OCI-LY3 (cell line): ENCODE data around the gene ZNF677.
A peak's percentile ranks its signal among the peaks of the same experiment; 100 is the strongest.
"Not testable (repeated sequence)": the region's sequence is repeated elsewhere in the genome, so short reads cannot be mapped to it uniquely, and the experiment has no call there.

Experiments
- H2AFZ ChIP-seq: fragments of 200-600, 300-600 bp; shearing (Covaris generic); 2 replicates; pipeline ENCODE4 v1.6.0; 2014; ENCODE audit warnings: antibody characterized with exemption, low read depth, low read length
- H3K27ac ChIP-seq: fragments of 200-600, 300-600 bp; sonication (generic); 2 replicates; pipeline ENCODE4 v1.5.1; 2014; ENCODE audit warnings: mild to moderate bottlenecking, low read length, moderate library complexity, mixed read lengths
- H3K27me3 ChIP-seq: fragments of 200-600, 300-600 bp; sonication (generic); 2 replicates; pipeline ENCODE4 v1.6.1; 2014; ENCODE audit warnings: low read depth, low read length, mixed read lengths
- H3K36me3 ChIP-seq: fragments of 200-600, 300-600 bp; sonication (generic); replicated peaks from 2 replicates; pipeline ENCODE3; 2014; ENCODE audit warnings: low read depth, low read length, mixed read lengths
- H3K4me1 ChIP-seq: fragments of 300-600, 200-600 bp; sonication (generic); 2 replicates; pipeline ENCODE4 v1.6.1; 2014; ENCODE audit warnings: low read length, mixed read lengths
- H3K4me2 ChIP-seq: fragments of 200-600, 300-600 bp; sonication (generic); 2 replicates; pipeline ENCODE4 v1.6.1; 2014; ENCODE audit warnings: low read length, mixed read lengths
- H3K4me3 ChIP-seq: fragments of 300-600, 200-600 bp; sonication (generic); 2 replicates; pipeline ENCODE4 v1.5.1; 2014; ENCODE audit warnings: antibody characterized with exemption, mild to moderate bottlenecking, low read length, moderate library complexity
- H3K79me2 ChIP-seq: fragments of 300-600, 200-600 bp; shearing (Covaris generic); 2 replicates; pipeline ENCODE4 v1.6.1; 2014; ENCODE audit warnings: mild to moderate bottlenecking, low read length, mixed read lengths
- H3K9ac ChIP-seq: fragments of 300-600, 200-600 bp; shearing (Covaris generic); 2 replicates; pipeline ENCODE4 v1.6.0; 2014; ENCODE audit warnings: mild to moderate bottlenecking, low read length, moderate library complexity
- H3K9me3 ChIP-seq: fragments of 200-600, 300-600 bp; shearing (Covaris generic); 2 replicates; pipeline ENCODE4 v1.6.1; 2014; ENCODE audit warnings: low read length, mixed read lengths; ENCODE audit not compliant: insufficient read depth
- H4K20me1 ChIP-seq: fragments of 200-600, 300-600 bp; sonication (generic); 2 replicates; pipeline ENCODE4 v1.6.1; 2016; ENCODE audit warnings: low read length, mixed read lengths; ENCODE audit not compliant: insufficient read depth
- EZH2phosphoT487 ChIP-seq: fragments of 200-600 bp; shearing (Covaris generic); IDR thresholded peaks from 2 replicates; pipeline ENCODE4 v1.6.1; 2018; ENCODE audit warnings: antibody characterized with exemption, mixed run types, low read depth
- TF ChIP-seq, protein P1 (sequence below): fragments of 200-600, 300-600 bp; sonication (generic); IDR thresholded peaks from 2 replicates; pipeline ENCODE4 v1.5.1; 2014; ENCODE audit warnings: antibody characterized with exemption, low read length, low read depth

ZNF677 gene

DNA sequence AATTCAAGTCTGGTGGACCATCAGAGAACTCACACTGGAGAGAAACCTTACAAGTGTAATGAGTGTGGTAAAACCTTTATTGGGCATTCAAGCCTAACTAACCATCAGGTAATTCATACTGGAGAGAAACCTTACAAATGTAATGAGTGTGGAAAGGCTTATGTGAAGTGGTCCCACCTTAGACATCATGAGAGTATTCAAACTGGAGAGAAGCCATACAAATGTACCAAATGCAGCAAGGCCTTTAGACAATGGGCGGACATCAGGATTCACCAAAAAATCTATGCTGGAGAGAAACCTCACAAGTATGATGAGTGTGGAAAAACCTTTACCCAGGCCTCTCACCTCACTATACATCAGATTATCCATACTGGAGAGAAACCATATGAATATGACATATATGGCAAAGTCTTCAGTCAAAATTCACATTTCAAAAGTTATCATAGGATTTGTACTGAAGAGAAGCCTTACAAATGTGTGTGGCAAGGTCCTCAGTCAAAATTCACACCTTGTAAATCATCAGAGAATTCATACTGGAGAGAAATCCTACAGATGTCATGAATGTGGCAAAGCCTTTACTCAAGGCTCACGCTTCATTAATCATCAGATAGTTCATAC is 41.9 kb downstream of the ZNF677 start:
- Histone ChIP-seq H3K4me1 (no peaks in the 10 kb centered on the region), H3K9ac (no peak overlapping the region), H3K4me3 (no peak overlapping the region), H4K20me1 (no peaks in the 10 kb centered on the region), H3K79me2 (no peaks in the 10 kb centered on the region), H3K4me2 (no peak overlapping the region), H3K27ac (no peak overlapping the region), H3K9me3 (peaks cover 45% of the 10 kb centered on the region), H3K27me3 (no peaks in the 10 kb centered on the region), H3K36me3 (no peaks in the 10 kb centered on the region), H2AFZ (no peak overlapping the region)
- TF ChIP-seq EZH2phosphoT487: no peak
- TF ChIP-seq, protein P1, sequence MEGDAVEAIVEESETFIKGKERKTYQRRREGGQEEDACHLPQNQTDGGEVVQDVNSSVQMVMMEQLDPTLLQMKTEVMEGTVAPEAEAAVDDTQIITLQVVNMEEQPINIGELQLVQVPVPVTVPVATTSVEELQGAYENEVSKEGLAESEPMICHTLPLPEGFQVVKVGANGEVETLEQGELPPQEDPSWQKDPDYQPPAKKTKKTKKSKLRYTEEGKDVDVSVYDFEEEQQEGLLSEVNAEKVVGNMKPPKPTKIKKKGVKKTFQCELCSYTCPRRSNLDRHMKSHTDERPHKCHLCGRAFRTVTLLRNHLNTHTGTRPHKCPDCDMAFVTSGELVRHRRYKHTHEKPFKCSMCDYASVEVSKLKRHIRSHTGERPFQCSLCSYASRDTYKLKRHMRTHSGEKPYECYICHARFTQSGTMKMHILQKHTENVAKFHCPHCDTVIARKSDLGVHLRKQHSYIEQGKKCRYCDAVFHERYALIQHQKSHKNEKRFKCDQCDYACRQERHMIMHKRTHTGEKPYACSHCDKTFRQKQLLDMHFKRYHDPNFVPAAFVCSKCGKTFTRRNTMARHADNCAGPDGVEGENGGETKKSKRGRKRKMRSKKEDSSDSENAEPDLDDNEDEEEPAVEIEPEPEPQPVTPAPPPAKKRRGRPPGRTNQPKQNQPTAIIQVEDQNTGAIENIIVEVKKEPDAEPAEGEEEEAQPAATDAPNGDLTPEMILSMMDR: no peak

- not testable (repeated sequence) for H3K36me3 ChIP-seq, H3K4me1 ChIP-seq, H3K9ac ChIP-seq, H4K20me1 ChIP-seq, H3K4me3 ChIP-seq, H3K27me3 ChIP-seq, H3K79me2 ChIP-seq, H3K4me2 ChIP-seq, H3K27ac ChIP-seq, H2AFZ ChIP-seq
- peaks cover 43% of the 10 kb centered on the region for H3K9me3 ChIP-seq
These were observed 43.1 kb downstream of the ZNF677 start for GRCh38 chr19:53211554-53211953.

- Histone ChIP-seq H3K36me3 (no peaks in the 10 kb centered on the region), H3K9ac (peak overlapping the region; percentile 49; the same call in 1 of the 2 replicates), H2AFZ (0 out of 2 replicates have a peak overlapping the region, but pooled peaks have one; percentile 55), H3K79me2 (no peaks in the 10 kb centered on the region), H4K20me1 (no peaks in the 10 kb centered on the region), H3K27me3 (no peaks in the 10 kb centered on the region), H3K27ac (no peak overlapping the region), H3K4me1 (no peaks in the 10 kb centered on the region), H3K9me3 (peaks cover 9% of the 10 kb centered on the region; the same call in 1 of the 2 replicates), H3K4me2 (peak overlapping the region; percentile 34), H3K4me3 (peak overlapping the region; percentile 82)
- TF ChIP-seq EZH2phosphoT487: no peak
- TF ChIP-seq, protein P1: no peak
These were observed 57.8 kb downstream of the ZNF677 start for GRCh38 chr19:53196777-53197396.

- Histone ChIP-seq H3K27me3 (no peaks in the 10 kb centered on the region), H3K27ac (no peak overlapping the region), H3K9me3 (peaks cover 9% of the 10 kb centered on the region; the same call in 1 of the 2 replicates), H3K36me3 (peaks cover 5% of the 10 kb centered on the region), H3K4me3 (no peak overlapping the region), H4K20me1 (no peaks in the 10 kb centered on the region), H3K79me2 (no peaks in the 10 kb centered on the region), H2AFZ (no peak overlapping the region), H3K4me1 (no peaks in the 10 kb centered on the region), H3K4me2 (no peak overlapping the region), H3K9ac (no peak overlapping the region)
- TF ChIP-seq, protein P1: peak; percentile 98
- no peak for TF ChIP-seq EZH2phosphoT487
These were observed 59.3 kb downstream of the ZNF677 start for GRCh38 chr19:53195265-53195903.
